Heart left ventricle (tissue), 13 donors: ENCODE results near the gene SULT2B1.

Experiments
- CTCF ChIP-seq, 12 donors: fragments of 200-600 bp; sonication (generic) in 4 of 12; IDR thresholded peaks; one replicate each; pipeline versions ENCODE4 v1.5.0 to v1.8.0; 2018 to 2022; ENCODE audit warnings: antibody characterized with exemption in 12 of 12, mild to moderate bottlenecking in 5 of 12
- POLR2A ChIP-seq, 2 donors: fragments of 450-650 bp; IDR thresholded peaks; one replicate each; pipeline ENCODE4 v1.6.1; 2017; ENCODE audit warnings: antibody characterized with exemption in 2 of 2, mild to moderate bottlenecking in 2 of 2, moderate library complexity in 2 of 2
- donor health status: ischemic (EF 13 %, LVEDD 7.1; RV severe dilation, severe dysfunction).
- donor health status: DM: no; HTN: yes; CAD: no.
- donor health status: DM: no; HTN: no; CAD: no.
- donor health status: ischemic (EF 25% LVEDD 6.9; RV normal size, moderate dysfunction).
- donor health status: ischemic (EF 25% LVEDD 5.7; RV mildly dilated, moderate dysfunction).
- donor health status: ischemic (EF 35%, LVEDD 5.7; RV mildly dilated, moderate dysfunction).
- donor health status: nonischemic (EF 11% LVEDD 7.7; RV severe dilation, severe dysfunction).
- donor health status: DM: yes; HTN: yes; CAD: no.
- donor health status: PGD.
- donor health status: ischemic (EF 29% LVEDD 5.4; RV normal size, mild dysfunction).
- donor health status: nonischemic (EF 23%, LVEDD 6.1; RV moderate dilation, normal function).

DNA sequence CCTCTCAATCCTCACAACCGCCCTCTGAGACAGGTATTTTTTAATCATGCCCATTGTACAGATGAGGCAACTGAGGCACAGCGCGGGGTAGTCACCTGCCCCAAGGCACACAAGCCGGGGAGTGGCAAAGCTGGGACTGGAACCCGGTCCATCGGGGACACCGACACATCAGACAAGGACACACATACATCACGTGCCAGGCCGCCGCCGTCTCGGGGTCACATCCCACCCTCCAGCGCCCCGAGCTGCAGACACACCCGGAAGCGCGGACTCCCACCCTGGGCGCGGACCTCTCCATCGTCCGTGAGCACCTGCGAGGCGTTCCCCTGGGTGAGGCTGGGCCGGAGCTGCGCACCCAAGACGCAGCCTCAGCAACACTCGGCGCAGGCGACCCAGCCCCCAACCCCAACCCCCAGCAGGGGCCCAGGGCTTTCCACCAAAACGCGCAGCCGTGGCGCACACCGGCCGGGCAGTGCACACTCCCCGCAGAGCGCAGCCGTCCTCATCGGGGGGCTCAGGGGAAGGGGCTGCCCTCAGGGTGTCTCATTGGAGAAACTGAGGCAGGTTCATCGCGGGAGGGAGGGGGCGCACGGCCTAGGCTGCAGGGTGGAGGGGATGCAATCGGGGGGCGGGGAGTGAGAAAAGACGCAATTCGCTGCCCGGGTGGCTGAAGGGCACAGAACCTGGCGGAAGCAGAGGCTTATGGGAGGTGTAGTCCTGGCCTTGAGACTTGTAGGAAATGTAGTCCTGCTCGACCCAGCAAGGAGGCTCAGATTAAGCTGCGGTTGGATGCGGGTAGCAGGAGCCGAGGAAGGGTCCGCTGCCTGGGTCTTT, 38.5 kb upstream of the SULT2B1 start:
- no peak for TF ChIP-seq POLR2A (IDR thresholded peaks at IDR 0.05)
- TF ChIP-seq CTCF (IDR thresholded peaks at IDR 0.05), result no peak
